HG03280 (cell line): Measurements from ENCODE around the gene IL12RB1.
"Not testable (repeated sequence)": the region's sequence is repeated elsewhere in the genome, so short reads cannot be mapped to it uniquely, and the experiment has no call there.

Experiments used
- ATAC-seq: cut with Tn5 transposase; IDR thresholded peaks from one replicate; pipeline ENCODE4 v1.9.1; 2021; ENCODE audit warnings: mild to moderate bottlenecking, moderate library complexity; ENCODE audit not compliant: unreplicated experiment

The IL12RB1 gene

DNA sequence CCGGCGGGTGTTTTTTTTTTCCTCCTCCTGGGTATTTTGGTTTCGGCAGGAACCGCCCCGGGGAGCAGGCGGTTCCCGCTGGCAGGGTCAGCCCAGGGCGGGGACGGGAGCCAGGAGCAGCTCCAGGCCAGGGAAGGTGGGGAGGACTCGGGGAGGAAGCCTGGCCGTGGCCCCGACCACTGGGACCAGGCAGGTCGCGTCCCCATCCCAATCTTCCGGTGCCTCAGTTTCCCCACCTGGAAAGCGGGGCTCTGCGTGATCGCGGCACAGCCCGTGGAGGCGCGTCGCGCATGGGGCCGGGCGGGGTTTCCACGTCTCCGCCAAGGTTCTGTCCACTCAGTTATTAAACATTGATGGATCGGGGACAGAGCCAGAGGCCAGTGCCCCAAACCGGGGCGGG lies 34.8 kb downstream of the IL12RB1 start:
- ATAC-seq, result no peak

DNA sequence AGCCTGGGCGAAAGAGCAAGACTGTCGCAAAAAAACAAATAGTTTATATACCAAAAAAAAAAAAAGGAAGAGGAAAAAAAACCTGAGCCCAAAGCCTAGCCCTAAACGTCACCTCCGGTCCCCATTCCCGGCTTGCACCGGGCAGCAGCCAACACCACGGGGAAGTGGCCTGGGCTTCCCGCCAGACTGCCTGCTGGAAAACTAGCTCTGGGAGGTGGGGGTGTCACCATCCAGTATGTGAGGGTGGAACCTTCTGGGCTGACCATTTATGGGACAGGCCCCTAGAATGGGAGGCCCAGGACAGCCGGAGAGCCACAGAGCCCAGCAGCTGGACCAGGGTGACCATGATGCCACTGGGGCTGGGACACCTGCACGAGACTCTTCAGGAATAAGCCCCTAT lies 37.3 kb downstream of the IL12RB1 start:
- no peak for ATAC-seq

- no peak for ATAC-seq
Measured at GRCh38 chr19:18046059-18046718, 40.5 kb downstream of the IL12RB1 start.

DNA sequence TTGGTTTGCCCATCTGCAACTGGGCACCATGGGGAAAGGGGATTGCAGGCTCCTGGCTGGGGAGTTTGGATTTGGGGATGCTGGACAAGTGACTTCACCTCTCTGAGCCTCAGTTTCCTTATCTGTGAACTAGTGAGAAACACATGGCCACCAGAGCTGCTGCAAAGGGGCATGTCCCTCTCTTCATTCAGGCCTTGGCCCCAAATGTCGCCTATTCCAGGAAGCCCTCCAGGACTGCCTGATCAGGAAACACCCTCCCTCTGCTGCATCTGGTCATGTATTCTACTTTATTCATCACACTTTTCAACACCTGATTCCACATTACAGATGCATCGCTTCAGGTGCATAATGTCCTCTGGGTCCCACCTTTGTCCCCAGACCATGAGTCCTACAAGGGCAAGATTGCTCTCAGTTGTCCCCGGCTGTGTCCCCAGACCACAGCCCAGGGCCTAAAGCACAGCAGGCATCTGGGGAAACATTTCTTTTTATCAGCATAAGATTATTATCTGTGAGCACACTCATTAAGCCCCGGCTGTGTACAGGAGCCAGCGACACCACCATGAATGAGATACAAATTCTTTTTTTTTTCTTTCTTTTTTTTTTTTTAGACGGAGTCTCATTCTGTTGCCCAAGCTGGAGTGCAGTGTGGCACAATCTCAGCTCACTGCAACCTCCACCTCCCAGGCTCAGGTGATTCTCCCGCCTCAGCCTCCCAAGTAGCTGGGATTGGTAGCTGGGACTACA lies 41.3 kb downstream of the IL12RB1 start:
- ATAC-seq, result no peak

DNA sequence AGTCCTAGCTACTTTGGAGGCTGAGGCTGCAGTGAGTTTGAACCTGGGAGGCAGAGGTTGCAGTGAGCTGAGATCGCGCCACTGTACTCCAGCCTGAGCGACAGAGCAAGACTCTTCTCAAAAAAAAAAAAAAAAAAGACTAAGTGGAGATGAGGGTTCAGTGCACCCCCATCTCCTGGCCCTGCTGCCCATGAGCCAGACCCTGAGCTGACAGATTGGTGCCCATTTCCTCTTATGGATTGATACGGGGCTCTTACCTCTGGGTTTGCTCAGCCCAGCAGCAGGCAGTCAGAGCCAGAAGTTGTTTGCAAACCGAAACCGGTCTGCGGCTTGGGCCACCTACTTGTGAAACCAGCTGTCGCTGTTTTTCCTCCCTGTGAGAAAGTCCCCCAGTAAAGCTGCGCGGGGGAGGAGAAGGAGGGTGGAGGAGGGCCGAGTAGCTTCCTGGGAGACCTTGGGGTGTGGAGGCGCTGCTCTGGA lies 41.9 kb downstream of the IL12RB1 start:
- ATAC-seq, result peak; percentile 89

- no peak for ATAC-seq
Measured at GRCh38 chr19:18043676-18044075, 43.1 kb downstream of the IL12RB1 start.

GRCh38 chr19:18041054-18041453 lies 45.7 kb downstream of the IL12RB1 start:
- ATAC-seq, result no peak

GRCh38 chr19:18032102-18032501 lies 54.6 kb downstream of the IL12RB1 start:
- not testable (repeated sequence) for ATAC-seq

- ATAC-seq, result not testable (repeated sequence)
Measured at GRCh38 chr19:18031401-18031800, 55.3 kb downstream of the IL12RB1 start.

GRCh38 chr19:18029617-18030338 lies 57.0 kb downstream of the IL12RB1 start:
- no peak for ATAC-seq

DNA sequence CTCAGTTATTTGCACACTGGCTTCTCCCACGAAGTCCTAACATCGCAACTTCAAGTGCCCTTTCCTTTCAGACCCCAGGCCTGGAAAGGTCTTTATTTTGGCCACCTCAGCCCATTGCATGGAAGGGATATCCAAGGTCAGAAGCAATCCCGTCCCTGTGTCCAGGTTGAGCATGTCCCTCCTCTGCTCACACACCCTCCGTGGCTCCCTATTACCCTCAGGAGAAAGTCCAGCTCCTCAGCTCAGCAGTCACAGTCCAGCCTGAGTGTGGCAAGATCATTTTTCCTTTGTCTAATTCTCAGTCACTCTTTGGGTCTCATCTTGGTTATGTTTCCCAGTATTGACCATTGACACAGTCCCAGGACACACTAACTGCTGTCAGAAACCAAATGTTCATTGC lies 59.6 kb downstream of the IL12RB1 start:
- ATAC-seq, result no peak

DNA sequence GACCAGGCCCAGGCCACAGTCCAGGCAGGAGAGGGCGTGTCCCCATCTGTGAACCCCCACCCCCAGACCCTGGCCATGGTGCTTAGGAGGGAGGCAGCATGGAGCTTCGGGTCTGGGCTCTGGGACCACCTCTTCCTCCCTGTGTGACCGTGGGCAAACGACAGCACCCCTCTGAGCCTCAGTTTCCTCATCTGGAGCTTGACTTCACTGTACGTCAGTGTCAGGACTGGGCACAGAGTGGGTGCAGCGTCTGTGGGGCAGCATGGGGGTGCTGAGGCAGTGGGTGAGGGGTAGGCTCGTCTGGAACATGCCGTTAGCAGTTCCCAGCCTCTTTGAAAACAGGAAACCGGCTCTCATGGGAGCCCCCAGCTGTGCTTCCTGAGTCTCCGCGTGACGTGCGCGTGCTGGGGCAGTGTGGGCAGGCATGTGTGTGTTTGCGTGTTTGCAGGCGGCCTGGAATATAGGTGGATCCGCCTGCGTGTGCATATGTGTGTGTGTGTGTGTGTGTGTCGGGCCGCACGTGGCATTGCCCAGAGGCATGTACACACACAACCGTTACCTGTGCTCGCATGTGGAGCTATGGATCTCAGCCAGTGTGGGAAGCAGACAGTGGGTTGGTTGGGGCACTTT lies 63.0 kb downstream of the IL12RB1 start:
- ATAC-seq, result no peak

DNA sequence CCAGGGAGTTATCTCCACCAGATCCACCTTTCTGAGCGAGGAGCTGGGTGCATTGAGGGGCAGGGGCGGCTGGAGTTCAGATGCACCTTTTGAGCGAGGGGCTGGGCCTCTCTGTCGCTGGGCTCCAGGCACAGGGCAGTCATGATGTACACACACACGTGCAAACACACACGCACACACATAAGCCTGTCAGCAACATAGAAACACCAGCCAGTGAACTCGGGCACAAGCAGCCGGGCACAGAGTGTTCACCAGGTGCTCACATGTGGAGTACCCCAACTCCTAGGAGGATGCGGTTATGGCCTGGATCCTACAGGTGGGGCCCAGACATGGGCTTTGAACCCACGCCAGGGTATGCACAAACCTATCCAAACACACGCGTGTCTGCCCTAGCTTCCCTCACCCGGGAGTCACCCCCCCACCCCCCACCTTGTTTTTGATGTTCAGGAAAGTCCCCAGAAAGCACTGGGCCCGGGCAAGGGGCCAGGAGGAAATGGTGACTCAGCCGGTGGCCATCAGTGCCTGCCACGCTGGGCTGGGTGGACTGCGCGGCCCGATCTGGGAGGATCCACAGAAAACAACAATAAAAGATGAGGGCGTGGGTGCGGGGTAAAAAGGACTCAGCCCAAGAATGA lies 65.5 kb downstream of the IL12RB1 start:
- ATAC-seq, result no peak

DNA sequence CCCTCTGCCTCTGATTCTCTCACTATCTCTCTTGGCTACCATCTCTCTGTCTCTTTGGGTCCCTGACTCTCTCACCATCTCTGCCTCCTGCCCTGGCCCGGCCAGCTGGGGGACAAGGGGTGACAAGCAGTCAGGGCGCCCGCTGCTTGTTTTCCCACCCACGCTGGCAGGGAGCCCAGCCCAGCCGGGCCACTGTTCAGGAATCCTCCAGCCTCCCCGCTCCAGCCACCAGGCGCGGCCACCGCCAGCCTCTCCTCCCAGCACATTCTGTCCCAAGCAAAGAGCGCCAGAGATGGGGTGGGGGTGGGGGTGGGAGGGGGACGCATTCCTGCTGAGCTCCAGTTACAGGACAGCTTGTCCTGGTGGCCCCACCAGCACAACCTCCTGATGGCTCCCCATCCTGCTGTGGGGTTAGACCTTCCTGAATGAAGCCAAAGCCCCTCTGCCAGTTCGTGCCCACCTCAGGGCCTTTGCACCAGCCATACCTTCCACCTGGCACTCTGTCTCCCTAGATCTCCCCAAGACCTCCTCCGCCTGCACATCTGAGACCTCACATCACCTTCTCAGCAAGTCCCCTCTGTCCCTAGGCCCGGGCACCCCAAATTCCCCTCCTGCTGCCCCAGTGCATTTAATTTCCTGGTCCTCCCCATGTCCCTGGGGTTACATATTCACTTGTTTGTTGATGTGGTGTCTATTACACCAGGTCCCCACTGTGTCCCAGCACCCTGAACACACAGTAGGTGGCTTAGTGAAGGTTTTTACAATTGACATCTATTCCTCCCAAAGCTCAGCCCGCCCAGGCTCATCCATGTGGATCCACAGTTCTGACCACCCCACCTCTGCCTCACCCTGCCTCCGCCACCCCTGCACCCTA lies 66.3 kb downstream of the IL12RB1 start:
- no peak for ATAC-seq

- ATAC-seq, result no peak
Measured at GRCh38 chr19:18017275-18018083, 69.3 kb downstream of the IL12RB1 start.

GRCh38 chr19:18016209-18016910 lies 70.4 kb downstream of the IL12RB1 start:
- no peak for ATAC-seq

DNA sequence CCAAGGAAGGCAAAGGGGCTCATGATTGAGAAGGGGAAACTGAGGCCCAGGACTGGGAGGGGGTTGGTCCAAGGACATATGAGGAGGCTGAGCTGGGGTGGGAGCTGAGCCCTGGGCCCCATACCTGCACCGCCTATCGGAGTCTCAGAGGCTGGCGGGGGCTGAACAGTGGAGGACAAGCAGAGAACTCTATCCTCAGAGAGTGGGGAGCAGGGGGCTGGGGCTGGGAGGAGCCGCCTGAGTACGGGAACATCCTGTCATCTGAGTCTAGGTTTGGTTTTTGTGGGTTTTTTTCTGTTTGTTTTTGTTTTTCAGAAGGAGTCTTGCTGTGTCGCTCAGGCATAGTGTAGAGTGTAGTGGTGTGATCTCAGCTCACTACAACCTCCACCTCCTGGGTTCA lies 72.5 kb downstream of the IL12RB1 start:
- ATAC-seq, result no peak
